ENCODE measurements around the gene ANKRD1. TPM values are rescaled to one million over a fixed set of nuclear protein-coding genes. Genes with fewer than 3 reads are reported as not detected.

Gene ANKRD1
- total and polyA plus RNA-seq, 2 of the 8 experiments (the other 6 are each of a cell fraction or from before 2014, with no cell fraction given): 0.03 TPM; not detected in 1

DNA sequence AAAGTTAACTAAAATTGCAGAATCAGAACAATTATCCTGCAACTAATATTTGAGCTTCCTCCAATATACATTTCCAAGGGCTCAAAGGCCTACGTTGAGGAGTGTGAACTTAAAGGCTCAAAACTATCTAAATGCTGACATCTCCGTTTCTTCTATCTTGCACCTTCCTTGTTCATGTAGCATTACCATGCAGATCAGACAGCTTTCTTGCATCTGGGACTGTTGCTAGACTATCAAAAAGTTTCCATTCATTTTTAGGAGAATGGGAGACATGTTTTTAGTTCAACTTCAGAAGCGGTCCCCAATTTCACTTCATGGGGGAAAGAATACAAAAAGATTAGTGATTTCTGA lies 2.9 kb downstream of the ANKRD1 start:
- CTCF ChIA-PET (ENCODE audit: partially characterized antibody): interaction anchor here (0.5 to 4.2 kb wide), 10 partner anchors 9 to 381 kb away, joined by 3 to 13 read pairs (median 5); no protein-coding TSS in a partner anchor

More for the DNA sequence above, 2.9 kb downstream of the ANKRD1 start:
- no peaks in the 10 kb centered on the region; the same call in 1 of the 2 replicates for H3K23me2 ChIP-seq (ENCODE audit: low read depth, low read length)
- TF ChIP-seq POU5F1 (IDR thresholded peaks at IDR 0.05; ENCODE audit: low read depth, low read length): no peak
- no peak for TF ChIP-seq SP4 (IDR thresholded peaks at IDR 0.05; ENCODE audit: low read length)
- TF ChIP-seq, protein P1, sequence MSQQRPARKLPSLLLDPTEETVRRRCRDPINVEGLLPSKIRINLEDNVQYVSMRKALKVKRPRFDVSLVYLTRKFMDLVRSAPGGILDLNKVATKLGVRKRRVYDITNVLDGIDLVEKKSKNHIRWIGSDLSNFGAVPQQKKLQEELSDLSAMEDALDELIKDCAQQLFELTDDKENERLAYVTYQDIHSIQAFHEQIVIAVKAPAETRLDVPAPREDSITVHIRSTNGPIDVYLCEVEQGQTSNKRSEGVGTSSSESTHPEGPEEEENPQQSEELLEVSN (IDR thresholded peaks at IDR 0.05): no peak
- TF ChIP-seq CHD1 (IDR thresholded peaks at IDR 0.05; ENCODE audit: low read depth, low read length): no peak
- TF ChIP-seq NRF1 (IDR thresholded peaks at IDR 0.05; ENCODE audit: low read depth, low read length): no peak
- TF ChIP-seq HDAC2 (IDR thresholded peaks at IDR 0.05; ENCODE audit: borderline replicate concordance in 1 of 2, low read depth in 2 of 2, low read length in 2 of 2): no peak
- no peak for TF ChIP-seq CEBPB (IDR thresholded peaks at IDR 0.05; ENCODE audit: low read depth, low read length)
- no peak overlapping the region for H3K18ac ChIP-seq (ENCODE audit: extremely low read depth, low read length)
- no peak overlapping the region for H4K91ac ChIP-seq (replicated peaks; ENCODE audit: insufficient read length, low read length)
- POLR2A ChIA-PET (ENCODE audit: partially characterized antibody): no interaction called here
- no peak overlapping the region for H4K8ac ChIP-seq (ENCODE audit: extremely low read depth, insufficient read depth, low read length)
- no peaks in the 10 kb centered on the region for H3K36me3 ChIP-seq (ENCODE audit: control insufficient read depth in 2 of 4, insufficient read depth in 4 of 4, low read length in 3 of 4)
- no peak overlapping the region for H2BK5ac ChIP-seq (ENCODE audit: low read depth, low read length)
- no peak overlapping the region for H4K5ac ChIP-seq (ENCODE audit: insufficient read length, low read depth, low read length)
- H3K79me1 ChIP-seq (ENCODE audit: low read depth, low read length): no peaks in the 10 kb centered on the region
- H2AFZ ChIP-seq (ENCODE audit: low read length): no peak overlapping the region
- no peaks in the 10 kb centered on the region for H3K9me3 ChIP-seq (ENCODE audit: insufficient read depth in 2 of 2, low read depth in 1 of 2, low read length in 1 of 2)
- H3K4me1 ChIP-seq (replicated peaks in 1 of 4; ENCODE audit: control insufficient read depth in 3 of 4, insufficient read depth in 4 of 4, low read length in 3 of 4): no peaks in the 10 kb centered on the region; a peak in 1 of 7 replicates
- no peak overlapping the region for H2BK12ac ChIP-seq (ENCODE audit: low read depth, low read length)
- no peak overlapping the region for H2BK120ac ChIP-seq (replicated peaks; ENCODE audit: low read depth, low read length)
- H3K23ac ChIP-seq (ENCODE audit: insufficient read length): no peak overlapping the region
- no peak overlapping the region for H3K27ac ChIP-seq (ENCODE audit: low read depth, low read length)
- no peak overlapping the region for H3K56ac ChIP-seq (replicated peaks; ENCODE audit: insufficient read length, low read depth, low read length)
- no peak overlapping the region for H2BK15ac ChIP-seq (ENCODE audit: low read length)
- DNase-seq (ENCODE audit: low read depth in 1 of 2, low spot score in 2 of 2) (no peak), FAIRE-seq (no peak)
- no peak overlapping the region for H3K4me3 ChIP-seq (ENCODE audit: extremely low read depth in 1 of 4, insufficient read depth in 2 of 4, low read depth in 3 of 4, low read length in 4 of 4)
- H3K9ac ChIP-seq (replicated peaks in 1 of 4; ENCODE audit: extremely low read depth in 1 of 4, low read depth in 3 of 4, low read length in 3 of 4): no peak overlapping the region
- H3K14ac ChIP-seq (ENCODE audit: insufficient read length): no peak overlapping the region
- H4K20me1 ChIP-seq (replicated peaks in 1 of 2; ENCODE audit: control insufficient read depth in 1 of 2, insufficient read depth in 2 of 2, low read length in 2 of 2): peaks cover 5 to 6% of the 10 kb centered on the region in 2 experiments
- no peak overlapping the region for H2BK20ac ChIP-seq (ENCODE audit: low read length)
- H3K4me2 ChIP-seq (ENCODE audit: insufficient read depth in 1 of 2, low read depth in 2 of 2, low read length in 2 of 2): no peak overlapping the region
- 79% methylated on average over 3 of the region's 3 CpGs; no CpG with 5 or more reads in 1 of the 2 experiments for WGBS, 2 experiments (ENCODE audit: extremely low coverage in 1 of 2, insufficient coverage in 1 of 2, insufficient read length in 1 of 2, insufficient replicate concordance in 2 of 2, low coverage in 1 of 2, low lambda C conversion rate in 2 of 2, missing lambda C conversion rate in 1 of 2)
- no peaks in the 10 kb centered on the region for H3K79me2 ChIP-seq (ENCODE audit: control insufficient read depth in 1 of 2, insufficient read depth in 2 of 2, low read length in 2 of 2)
- no peak overlapping the region for H3K4ac ChIP-seq (replicated peaks; ENCODE audit: insufficient read length, low read depth, low read length)
- peaks cover 81 to 98% (median 95%) of the 10 kb centered on the region in 4 experiments for H3K27me3 ChIP-seq (replicated peaks in 1 of 4; ENCODE audit: control insufficient read depth in 3 of 4, extremely low read depth in 1 of 4, insufficient read depth in 3 of 4, low read length in 3 of 4)
- no peak overlapping the region for H2AK5ac ChIP-seq (ENCODE audit: low read depth, low read length)
